Sciatic nerve (tissue), 2 donors: ENCODE measurements around the gene KRT222. TPM values are rescaled to one million over a fixed set of nuclear protein-coding genes. Genes with fewer than 3 reads are reported as not detected.

Source experiments
- ATAC-seq: fragments of 200-7000 bp; cut with Tn5 transposase; one replicate; pipeline ENCODE4 v1.9.1; 2020; ENCODE audit warnings: mild to moderate bottlenecking, moderate library complexity
- DNase-seq: peaks from one replicate; pipeline ENCODE4 v3.0.0-alpha.2; 2020; ENCODE audit warnings: low spot score
- intact Hi-C: fragments of 100-400 bp; cut with DNase I; formaldehyde crosslinking; loops from one replicate; pipeline ENCODE4 v1.14.2; 2022
- total RNA-seq: library from RNA; stranded (reverse); fragmentation: NEBNext Ultra II Directional; extraction: Animal tissue kit (Norgen Biotek cat#: 25700); gene quantifications from one replicate; pipeline ENCODE4 v1.2.1, GENCODE V29; 2021
- donor health status: DM: no; HTN: no; CAD: no.
- donor health status: DM: no; HTN: no; CAD: no.

KRT222 gene
- total RNA-seq, 1 donor from 2014 or later: 8.2 TPM

DNA sequence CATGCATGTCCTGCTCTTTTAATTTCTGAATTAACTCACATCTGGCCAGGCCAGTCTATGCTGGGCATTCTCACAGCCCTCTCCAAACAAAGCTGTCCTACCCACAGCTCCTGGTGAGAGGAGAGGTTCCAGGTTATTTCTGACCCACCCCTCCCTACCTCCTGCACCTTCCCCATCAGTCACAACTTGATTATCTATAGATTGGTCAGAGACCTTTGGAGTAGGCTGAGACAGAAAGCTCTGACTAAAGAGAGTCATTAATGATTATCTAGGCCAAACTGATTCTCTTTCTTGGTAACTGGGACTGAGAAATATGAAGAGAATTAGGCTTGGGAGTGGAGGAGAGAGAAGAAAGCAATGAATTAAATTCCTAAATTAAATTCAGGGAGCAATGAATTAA is 1.4 kb upstream of the KRT222 start:
- DNase-seq: no peak
- intact Hi-C loops: no loop called here

DNA sequence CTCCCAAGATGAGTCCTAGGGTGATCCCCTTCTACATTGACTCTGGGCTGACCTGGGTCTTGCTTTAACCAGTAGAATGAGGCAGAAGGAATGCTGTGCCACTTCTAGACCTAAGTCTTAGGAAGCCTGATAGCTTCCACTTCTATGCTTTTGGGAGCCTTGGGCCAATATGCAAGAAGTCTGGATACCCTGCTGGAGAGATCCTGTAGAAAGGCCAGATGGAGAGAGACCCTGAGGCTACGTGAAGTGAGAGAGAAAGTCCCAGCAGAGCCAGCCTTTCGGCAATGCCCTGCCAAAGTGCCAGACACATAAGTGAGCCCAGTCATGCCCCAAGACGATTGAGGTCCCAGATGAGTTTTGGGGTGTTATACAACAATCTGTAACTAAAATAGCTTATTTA is 1.7 kb downstream of the KRT222 start:
- ATAC-seq: no peak

More for the DNA sequence above, 1.4 kb upstream of the KRT222 start:
- ATAC-seq: no peak

DNA sequence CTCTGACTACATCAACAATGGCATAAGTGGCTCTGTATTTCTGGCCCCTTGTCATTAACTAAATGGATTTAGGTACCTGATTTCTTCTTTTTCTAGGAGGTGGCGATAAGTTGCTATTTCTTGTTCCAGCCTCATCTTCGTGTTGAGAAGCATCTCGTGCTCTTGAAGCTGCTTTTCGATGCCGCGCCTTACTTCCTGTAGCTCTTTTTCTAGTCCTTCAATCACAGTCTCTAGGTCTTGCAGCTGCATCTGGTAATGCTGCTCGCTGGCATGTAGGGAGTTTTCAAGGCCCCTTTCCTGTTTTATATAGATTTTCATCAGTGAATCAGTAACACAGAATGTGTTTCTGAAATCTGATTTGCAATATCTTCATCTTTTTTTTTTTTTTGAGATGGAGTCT is 5.1 kb downstream of the KRT222 start:
- intact Hi-C loops: no loop called here
- no peak for ATAC-seq
- DNase-seq: no peak

More for the DNA sequence above, 1.7 kb downstream of the KRT222 start:
- no peak for DNase-seq
- intact Hi-C loops: no loop called here

DNA sequence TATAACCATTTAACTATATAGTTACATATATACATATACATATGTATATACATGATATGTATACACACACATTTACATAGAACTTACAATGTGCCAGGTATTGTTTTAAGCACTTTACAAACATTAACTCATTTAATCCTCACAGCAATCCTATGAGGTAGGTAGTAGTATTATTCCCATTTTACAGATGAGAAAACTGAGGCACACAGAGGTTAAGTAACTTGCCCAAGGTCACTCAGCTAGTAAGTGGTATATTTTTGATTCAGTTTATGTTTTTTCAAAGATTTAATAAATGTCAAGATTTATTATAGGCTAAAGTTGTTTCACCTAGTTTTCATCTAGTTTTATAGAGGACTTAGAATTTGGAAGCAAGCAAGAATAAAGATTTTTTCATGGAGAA is 6.6 kb downstream of the KRT222 start:
- DNase-seq (no peak), ATAC-seq (no peak)
- intact Hi-C loops: no loop called here

DNA sequence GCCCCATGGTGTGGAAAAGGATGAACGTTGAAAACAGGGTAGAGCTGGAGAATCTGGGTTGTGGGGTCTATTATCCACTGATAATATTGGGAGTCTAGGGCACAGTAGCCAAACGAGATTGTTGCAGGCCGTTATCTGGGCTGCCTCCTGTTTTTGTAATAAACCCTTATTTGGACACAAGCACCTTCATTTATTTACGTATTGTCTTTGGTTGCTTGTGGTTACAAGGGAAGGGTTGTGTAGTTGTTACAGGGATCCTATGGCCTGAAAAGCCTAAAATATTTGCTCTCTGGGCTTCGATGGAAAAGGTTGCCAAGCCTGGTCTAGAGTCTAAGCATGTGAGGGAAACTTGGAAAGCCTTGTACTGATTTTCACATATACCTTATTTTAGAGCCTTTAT is 13.0 kb downstream of the KRT222 start:
- DNase-seq (no peak), ATAC-seq (no peak)
- intact Hi-C loops: no loop called here

DNA sequence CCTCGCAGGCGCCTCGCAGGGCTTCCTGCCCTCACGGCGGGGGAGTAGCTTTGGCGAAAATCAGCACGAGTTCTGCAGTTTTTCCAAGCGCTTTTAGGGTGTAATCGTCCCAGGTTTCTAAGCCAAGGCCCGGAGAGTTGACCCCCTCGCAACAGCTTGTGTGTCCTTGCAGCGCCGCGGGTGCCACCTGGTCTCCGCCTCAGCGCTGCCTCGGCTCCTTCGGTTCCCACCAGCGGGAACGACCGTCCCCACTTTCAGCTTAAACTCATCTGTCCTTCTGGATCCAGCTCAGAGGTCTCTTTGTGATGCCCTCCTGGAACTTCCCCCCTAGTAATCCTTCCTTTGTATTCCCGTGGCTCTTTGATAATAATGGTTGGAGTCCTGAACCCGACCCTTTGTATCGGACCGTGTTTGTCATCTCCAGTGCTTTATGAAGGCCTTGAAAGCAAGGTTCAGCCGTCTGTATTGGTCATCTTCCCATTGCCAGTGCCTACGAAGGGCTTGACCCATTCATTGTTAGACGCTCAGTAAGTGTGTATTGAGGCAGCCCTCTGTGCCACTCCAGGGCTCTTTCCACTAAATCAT is 16.5 kb downstream of the KRT222 start:
- intact Hi-C loops: no loop called here
- no peak for DNase-seq
- peak; percentile 54 for ATAC-seq

DNA sequence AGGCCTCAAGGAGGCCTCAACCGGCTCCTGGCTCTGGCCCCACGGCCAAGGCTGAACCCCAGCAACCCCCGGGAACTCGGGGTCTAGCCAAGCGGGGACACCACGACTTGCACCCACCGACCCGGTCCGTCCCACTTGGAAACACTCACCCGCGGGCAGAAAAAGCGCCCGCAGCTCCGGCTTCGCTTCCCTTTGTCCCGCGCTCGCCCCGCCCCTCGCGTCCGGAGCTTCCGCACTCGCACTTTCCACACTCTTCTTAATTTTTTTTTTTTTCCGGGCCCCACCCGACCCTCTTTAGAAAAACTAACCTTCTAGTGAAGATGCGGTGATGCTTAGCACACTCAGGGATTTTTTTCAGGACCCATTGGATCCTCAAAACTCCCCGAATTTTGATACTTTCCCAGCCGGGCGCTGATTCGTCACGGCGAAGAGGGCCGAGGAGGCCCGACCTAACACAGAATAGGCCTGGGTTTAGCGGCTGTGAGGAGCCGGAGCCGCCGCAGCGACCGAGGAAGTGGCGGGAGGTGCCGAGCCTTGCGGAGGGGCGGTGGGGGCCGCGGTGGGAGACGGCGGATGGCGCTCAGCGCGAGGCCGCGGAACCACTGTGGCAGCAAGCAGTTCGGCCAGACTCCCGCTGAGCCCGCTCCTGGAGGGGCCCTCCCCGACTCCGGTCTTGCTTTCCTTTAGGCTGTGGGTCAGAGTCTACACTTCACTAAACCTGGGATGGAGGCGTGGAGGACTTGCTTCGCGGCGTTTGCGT is 17.2 kb downstream of the KRT222 start, which contains the start of gene SMARCE1:
Gene SMARCE1, minus strand, starts transcription at position 195 of the 760 bp plus-strand sequence. CDS start 2,016 bp downstream, outside the sequence.
- intact Hi-C loops: no loop called here
- peak; percentile 82 for DNase-seq
- peak; percentile 87 for ATAC-seq

DNA sequence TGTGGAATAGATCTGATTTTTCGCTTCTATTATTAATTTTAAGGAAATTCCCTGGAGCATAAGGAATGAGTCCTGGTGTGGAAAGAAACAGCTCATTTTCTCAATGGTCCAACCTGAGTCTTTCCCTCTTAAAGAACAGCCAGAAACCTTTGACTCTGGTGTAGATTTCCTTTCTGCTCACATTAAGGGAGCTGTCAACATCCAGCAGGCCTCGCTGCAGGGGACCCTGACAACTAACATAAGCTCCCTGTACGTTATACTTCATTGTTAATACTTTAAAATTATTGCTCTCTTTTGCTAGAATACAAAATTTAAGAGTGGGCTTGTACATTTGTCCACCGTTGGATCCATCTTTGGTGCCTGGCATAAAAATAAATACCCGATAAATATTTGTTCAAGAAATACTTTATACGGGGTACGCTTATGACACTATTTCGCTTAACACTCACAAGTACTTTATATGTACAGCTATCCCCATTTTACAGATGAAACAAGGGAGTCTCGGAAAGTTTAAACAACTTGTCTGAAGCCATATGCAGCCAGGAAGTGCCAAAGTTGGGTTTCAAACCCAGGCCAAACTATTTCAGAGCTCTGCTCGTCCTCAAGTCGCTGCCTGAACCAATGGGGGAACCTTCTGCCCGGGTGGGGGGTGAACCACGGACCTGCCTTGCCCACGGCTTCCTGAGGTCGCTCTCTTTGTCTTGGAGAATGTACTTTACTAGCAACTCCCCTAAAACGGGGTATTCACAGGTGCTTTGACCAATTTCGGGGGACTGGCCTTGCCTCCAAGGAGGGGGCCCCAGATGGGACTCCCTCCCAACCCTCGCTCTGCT is 18.0 kb downstream of the KRT222 start:
- DNase-seq (no peak), ATAC-seq (no peak)
- intact Hi-C loops: no loop called here

DNA sequence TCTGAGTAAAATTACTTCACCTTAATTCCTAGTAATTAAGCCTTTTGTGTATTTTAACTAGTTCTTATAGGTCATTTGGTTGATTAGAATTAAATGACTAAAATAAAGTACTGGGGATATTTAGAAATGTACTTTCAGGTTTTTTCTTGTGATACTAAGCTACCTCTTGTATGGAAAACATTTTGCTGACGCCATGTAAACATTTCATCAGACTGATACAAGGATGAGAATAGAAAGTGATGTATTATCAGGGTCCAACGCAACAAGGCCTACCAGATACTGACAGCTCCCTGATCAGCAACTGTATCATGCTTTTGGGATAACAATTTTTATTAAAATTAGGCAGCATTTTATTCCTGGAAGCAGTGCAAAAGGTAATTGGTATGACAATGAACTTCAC is 19.0 kb downstream of the KRT222 start:
- ATAC-seq (no peak), DNase-seq (no peak)
- intact Hi-C loops: no loop called here

DNA sequence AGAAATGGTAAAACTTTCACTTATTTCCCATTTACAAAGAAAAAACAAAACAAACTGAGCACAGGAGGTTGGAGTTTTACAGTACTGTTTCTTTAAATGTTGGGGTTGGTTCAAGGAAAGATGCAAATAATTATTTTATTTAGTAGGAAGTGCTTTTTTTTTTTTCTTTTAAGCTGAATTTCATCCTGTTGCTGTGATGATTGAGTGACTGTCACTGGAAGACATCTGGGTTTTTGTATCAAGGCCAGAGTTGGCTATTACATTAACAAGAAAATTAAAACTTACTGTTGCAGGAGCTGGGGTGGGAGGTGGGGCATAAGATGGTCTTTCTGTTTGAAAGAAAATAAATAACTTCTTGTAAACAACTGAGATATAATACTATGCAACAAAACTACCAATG is 19.7 kb downstream of the KRT222 start:
- ATAC-seq (no peak), DNase-seq (no peak)
- intact Hi-C loops: no loop called here

DNA sequence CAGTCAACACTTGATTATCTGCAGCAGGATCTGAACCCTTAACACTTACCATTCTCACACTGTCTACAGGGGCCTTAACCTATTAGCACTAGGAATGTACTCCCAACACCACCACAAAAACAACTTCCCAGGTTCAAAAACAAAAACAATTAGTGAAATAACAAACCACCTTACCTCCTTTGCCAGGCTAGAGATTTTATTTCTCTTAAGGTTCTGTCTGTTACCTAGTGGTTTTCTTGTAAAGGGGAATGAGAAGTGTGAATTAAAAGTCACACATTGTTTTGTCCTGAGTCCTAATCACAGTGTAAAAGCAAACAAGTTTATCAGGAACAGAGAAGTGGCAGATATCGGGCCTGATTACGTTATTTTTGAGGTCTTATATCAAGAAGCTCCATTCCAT is 27.0 kb downstream of the KRT222 start:
- DNase-seq (no peak), ATAC-seq (no peak)
- intact Hi-C loops: no loop called here

DNA sequence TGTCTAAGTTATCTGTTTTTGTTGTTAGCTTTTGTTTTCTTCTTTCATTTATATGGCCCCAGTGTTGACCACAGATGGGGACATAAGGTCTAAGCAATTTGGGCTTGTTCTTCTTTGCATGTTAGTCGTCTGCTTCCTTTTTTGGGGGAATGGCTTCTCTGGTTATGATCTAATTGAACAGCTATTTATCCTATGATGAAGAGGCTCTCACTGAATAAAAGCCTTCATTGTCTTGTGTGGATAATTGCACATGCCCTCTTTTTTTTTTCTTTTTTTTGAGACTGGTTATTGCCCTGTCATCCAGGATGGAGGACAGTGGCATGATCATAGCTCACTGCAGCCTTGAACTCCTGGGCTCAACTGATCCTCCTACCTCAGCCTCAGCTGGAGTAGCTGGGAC is 31.1 kb downstream of the KRT222 start:
- intact Hi-C loops: no loop called here
- DNase-seq (no peak), ATAC-seq (no peak)

DNA sequence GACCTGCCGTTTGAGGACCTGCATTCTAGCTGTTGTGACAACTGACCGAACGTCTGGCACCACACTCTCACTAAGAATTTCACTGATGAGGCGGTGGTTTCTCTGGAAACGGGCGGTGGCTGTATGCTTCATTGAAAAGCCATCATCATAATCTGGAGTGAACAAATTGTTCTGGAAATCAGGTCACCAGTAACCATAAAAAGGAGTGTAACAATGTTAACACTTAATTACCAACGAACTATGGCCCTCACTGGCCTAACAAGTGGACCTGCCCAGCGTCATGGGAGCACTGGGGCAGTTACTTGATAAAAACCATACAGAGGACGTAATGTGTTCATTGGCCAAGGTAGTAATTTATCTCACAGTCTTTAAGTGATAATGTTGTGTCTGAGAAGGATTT is 32.8 kb downstream of the KRT222 start:
- peak; percentile 62 for ATAC-seq
- intact Hi-C loops: no loop called here

DNA sequence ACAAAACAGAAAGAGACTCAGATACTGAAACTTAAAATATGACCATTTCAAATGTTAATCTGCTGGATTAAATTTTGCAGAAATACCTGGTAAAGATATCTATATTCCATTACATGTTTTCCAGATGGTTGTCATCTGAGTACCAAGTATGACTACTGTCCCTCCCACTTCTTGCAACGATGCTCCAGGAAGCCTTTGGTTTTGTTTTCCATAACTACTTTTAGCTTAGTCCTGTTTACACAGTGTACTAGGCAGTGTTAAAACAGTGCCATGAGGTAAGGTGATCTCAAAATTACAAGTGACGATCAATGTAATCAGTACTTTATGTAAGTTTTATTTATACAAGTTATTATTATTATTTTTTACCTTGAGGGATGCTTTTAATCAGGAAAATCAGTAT is 35.1 kb downstream of the KRT222 start:
- no peak for ATAC-seq
- intact Hi-C loops: no loop called here
- no peak for DNase-seq

More for the DNA sequence above, 32.8 kb downstream of the KRT222 start:
- no peak for DNase-seq

DNA sequence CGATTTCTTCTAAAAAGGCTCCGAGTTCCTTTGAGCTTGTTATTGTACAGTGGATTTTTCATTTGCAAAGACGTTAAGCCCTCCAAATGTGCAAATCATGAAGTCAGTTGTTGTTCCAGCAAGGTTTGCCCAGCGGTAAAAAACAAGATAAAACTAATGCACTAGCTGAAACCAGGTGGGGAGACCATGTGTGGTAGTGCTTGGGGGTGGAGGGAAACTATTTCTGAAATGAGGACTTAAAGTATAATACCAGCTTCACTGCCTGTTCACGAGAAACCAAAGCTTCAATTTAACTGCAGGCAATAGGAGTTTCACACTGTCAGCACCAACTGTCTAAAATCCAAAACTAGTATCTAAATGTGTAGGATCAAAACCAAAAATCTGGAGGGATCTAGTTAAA is 39.7 kb downstream of the KRT222 start:
- ATAC-seq: no peak
- DNase-seq: no peak
- intact Hi-C loops: no loop called here

DNA sequence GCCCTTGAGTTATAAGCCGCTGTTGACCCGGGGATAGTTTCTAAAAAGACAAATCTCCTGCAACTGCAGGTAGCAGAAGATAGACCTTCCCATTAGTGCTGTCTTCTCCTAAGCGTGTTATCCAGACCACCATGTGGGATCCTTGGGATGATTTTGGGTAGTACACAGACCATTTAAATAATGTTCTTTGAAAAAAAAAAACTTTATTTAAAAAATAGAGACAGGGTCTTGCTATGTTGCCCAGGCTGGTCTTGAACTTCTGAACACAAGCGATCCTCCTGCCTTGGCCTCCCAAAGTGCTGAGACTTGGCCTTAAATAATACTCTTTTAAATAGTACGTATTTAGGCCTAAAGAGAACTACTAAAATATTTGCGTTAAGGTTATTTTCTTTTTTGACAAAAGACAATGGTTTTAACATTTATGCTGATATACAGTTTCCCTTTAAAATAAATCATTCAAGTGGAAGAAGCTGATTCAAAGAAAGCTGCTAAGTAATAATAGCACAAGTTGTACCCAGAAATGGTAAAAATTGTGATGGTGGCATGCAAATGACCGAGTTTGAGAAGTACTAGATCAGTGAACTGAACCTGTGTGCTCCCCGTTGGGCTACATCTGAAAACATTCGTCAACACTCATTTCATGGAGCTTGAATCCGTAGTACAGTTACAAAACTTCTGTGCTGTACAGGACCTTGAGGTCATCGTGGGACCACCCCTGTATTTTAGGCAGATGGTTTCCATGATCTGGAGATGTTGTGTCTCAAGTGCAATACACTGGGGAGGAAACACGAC is 41.4 kb downstream of the KRT222 start:
- DNase-seq: no peak
- intact Hi-C loops: no loop called here
- ATAC-seq: no peak

DNA sequence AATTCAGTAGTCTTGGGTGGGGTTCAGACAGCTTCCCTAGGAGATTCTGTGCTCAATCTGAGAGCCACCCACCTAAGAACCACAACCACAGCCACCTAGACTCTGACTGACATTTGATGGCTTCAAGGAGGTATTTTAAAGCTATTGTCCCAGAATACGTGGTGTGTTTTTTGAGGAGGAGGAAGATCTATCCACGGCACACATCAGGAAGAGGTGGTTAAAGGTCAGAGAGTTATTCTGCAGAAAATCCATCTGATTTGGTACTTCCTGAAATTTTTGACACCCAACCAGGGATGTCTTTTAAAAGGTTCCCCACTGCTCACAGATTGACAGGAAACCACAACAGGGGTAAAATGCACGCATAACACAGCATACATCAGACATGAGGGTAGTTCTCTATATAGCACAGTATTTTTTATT is 42.5 kb downstream of the KRT222 start:
- intact Hi-C loops: no loop called here
- ATAC-seq (no peak), DNase-seq (no peak)

DNA sequence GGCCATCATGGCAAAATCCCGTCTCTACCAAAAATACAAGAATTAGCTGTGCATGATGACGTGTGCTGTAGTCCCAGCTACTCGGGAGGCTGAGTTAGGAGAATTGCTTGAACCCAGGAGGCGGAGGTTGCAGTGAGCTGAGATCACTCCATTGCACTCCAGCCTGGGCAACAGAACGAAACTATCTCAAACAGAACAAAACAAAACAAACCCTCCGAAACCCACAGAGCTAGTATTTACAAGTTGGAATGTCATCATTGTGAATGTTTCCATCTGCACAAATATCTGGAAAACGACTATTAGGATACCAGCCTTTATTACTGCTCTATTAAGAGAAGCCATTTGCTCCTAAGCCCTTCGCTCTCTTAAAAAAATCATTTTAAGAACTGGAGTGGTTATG is 43.4 kb downstream of the KRT222 start:
- intact Hi-C loops: no loop called here
- DNase-seq (no peak), ATAC-seq (peak; percentile 64)

DNA sequence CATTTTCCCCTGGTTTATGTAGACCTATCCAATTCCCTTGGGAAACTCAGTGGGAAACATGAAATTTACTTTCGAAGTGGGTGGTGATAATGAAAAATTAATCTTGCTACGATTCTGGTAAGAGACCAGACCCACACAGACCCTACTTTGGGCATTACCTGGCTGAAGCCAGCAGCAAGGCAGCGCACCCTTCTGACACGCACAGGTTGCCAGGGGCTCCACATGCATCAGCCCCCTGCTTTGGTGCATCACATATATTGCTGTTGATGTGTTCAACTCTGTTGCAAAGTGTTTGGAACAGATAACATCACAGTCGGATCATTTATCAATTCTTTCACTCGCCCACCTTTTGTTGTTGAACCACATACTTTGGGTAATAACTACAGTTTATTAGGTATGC is 44.0 kb downstream of the KRT222 start:
- intact Hi-C loops: no loop called here
- no peak for DNase-seq
- ATAC-seq: peak; percentile 4
